Cardiac ventricle fibroblast (primary cell): ENCODE data around the gene PSMA5. TPM values are rescaled to one million over a fixed set of nuclear protein-coding genes. Genes with fewer than 3 reads are reported as not detected.

ENCODE experiments used
- total RNA-seq: library from RNA; depleted of rRNA; stranded (reverse); fragments of >200 nt; gene quantifications from 2 replicates; pipeline ENCODE4 v1.2.3, GENCODE V29; 2015

PSMA5 gene
- 27.3 and 27.6 TPM in 2 replicates for total RNA-seq

DNA sequence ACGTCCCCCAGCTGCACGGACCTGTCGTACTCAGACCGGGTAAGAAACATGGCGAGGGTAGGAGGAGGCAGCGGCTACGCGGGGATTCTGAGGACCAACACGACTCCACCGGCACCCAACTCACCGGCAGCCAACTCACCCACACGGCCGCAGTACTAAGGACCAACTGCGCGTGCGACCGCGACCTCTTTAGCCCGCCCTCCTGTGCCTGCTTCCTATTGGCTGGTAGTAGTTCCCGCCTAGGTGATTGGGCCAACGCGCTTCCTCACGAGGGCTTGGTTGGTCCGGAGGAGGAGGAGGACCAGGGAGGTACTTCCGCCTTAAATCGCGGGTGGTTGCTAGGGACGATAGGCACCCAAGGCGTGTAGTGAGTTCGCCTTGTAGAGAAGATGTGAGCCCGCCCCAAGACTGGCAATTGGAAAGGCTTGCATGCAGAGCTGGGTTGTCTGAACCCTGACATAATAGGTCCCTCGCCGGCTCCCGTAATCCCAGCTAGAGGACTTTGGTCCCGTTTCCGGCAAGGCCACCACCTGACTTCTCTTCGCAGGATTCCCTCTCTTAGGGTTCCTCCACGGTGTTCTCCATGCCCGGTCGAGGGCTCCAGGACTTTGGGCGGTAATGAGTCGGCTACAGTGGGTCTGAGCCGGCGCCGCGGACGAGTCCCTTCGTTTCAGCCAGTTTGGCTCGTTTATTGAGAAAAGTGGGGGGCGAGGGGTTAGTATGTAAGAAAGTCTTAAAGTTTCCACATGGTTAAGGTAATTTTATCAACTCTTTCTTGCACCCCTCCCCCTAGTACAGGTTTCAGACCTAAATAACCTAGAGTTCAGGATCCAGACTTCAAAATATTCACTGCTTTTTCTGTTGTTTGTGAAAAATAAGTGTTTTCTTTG, at the start of gene PSMA5:
TSS of gene PSMA5 (minus strand) at position 168 of the 890 bp plus-strand sequence. CDS start at position 50, 118 bp downstream.

DNA sequence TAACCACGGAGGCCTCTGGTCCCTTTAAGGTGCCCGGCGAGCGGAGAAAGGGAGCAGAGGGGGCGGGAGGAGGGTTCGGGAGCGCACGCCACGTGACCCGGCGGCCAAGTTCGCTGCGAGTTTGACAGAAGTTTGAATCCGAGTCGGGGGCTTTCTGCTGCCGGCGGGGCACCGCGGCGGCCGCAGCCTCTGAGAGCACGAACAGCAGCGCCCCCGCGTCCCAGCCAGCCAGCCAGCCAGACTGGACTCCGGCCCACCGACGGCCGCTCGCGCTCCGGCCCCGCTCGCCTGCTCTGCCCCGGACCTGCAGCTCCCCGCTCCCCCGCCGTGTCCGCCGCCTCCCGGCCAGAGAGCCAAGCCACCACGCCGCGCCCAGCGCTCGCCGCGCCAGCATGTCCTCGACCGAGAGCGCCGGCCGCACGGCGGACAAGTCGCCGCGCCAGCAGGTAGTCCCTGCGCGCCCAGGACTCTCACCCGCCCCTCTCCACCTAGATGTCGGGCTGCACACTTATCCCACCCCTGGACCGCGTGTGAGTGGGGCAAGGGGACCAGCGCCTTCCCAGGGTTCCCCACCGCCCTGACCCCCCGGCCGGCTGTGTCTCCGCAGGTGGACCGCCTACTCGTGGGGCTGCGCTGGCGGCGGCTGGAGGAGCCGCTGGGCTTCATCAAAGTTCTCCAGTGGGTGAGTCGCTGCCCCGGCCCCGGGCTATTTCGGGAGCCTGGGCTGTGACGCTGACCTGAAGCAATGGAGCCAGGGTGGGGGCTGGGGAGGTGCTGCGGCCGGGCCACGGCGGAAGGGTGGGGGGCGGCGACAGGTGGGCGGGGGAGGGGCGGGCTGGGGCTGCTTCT, 40.4 kb upstream of the PSMA5 start, which contains the start of gene SYPL2:
TSS of gene SYPL2 (plus strand) at position 95 of the 849 bp plus-strand sequence. CDS start at position 393, 298 bp downstream.

DNA sequence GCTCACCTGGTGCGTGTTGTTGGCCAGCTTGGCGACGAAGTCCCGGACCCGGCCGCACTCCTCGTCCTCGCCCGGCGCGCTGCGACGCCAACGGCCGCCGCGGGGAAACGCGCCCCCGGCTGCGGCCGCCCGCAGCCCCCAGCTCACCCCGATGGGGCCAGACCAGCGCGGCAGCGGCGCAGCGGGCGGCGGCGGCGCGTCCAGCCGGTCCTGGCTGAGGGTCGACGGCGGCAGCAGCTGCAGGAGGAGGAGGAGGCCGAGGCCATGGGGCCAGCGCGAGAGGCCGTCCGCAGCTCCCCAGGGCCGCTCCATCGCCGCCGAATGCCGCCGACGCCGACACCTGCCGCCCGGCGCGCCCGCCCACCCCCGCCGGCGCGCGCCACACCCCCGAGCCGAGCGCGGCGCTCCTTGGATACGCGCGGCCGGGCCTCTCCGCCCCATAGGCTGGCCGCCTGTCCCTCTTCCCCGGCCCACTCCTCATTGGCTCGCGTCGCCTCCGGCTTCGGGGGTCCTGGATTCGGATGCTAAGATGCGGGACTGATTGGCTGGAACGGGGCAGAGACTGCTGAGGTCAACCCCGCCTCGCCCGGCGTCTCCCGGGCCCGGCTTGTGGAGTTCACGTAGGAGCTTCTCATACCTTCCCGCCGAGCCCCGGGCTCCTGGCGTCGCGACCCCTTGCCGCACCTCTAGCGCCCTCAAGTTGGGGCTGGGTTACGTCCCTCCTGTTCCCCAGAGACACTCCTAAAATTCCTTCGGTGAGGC, 28.5 kb downstream of the PSMA5 start, which contains the start of gene SORT1:
TSS of gene SORT1 (minus strand) at position 338 of the 762 bp plus-strand sequence. CDS start at position 312, 26 bp downstream.

Other genes with a start within 250 kb of the PSMA5 start
- gene SARS1, start 212.5 kb downstream of the PSMA5 start, total RNA-seq, result 137 and 161 TPM in 2 replicates
- 0.34 and 0.44 TPM in 2 replicates for gene CELSR2, start 176.9 kb downstream of the PSMA5 start, total RNA-seq
- 7.2 and 7.4 TPM in 2 replicates for gene PSRC1, start 143.3 kb downstream of the PSMA5 start, total RNA-seq
- gene MYBPHL, start 119.4 kb downstream of the PSMA5 start, total RNA-seq, result not detected in 2 replicates
- gene SORT1, start 28.5 kb downstream of the PSMA5 start, total RNA-seq, result 3.5 and 4.6 TPM in 2 replicates
- gene SYPL2, start 40.1 kb upstream of the PSMA5 start, total RNA-seq, result 0.29 and 1.00 TPM in 2 replicates
- 2.2 and 3.7 TPM in 2 replicates for gene ATXN7L2, start 57.5 kb upstream of the PSMA5 start, total RNA-seq
- gene CYB561D1, start 67.6 kb upstream of the PSMA5 start, total RNA-seq, result 3.8 and 5.2 TPM in 2 replicates
- 1.2 and 1.4 TPM in 2 replicates for gene AMIGO1, start 83.3 kb upstream of the PSMA5 start, total RNA-seq
- not detected in 2 replicates for gene GPR61, start 113.4 kb upstream of the PSMA5 start, total RNA-seq
- 7.4 and 7.6 TPM in 2 replicates for gene GNAI3, start 122.2 kb upstream of the PSMA5 start, total RNA-seq
- gene GNAT2, start 193.2 kb upstream of the PSMA5 start, total RNA-seq, result 0.68 TPM in 1 of 2 replicates, not detected in the other
- gene AMPD2, start 193.4 kb upstream of the PSMA5 start, total RNA-seq, result 48.8 and 73.6 TPM in 2 replicates
- gene GSTM4, start 229.7 kb upstream of the PSMA5 start, total RNA-seq, result 19.7 and 39.6 TPM in 2 replicates
- gene GSTM2, start 241.6 kb upstream of the PSMA5 start, total RNA-seq, result 20.9 and 21.6 TPM in 2 replicates